AG09319 (cell line): ENCODE measurements around the gene LARP1.
A peak's percentile ranks its signal among the peaks of the same experiment; 100 is the strongest.

Experiments used
- DNase-seq: peaks from one replicate; pipeline ENCODE4 v3.0.0-alpha.2; 2010; ENCODE audit warnings: low read depth; ENCODE audit errors: extremely low read depth
- TF ChIP-seq, protein P1 (sequence below): IDR thresholded peaks from 2 replicates; pipeline ENCODE4 v1.5.1; 2011; ENCODE audit warnings: low read depth, mild to moderate bottlenecking, inconsistent platforms, low read length, moderate library complexity

Gene LARP1

DNA sequence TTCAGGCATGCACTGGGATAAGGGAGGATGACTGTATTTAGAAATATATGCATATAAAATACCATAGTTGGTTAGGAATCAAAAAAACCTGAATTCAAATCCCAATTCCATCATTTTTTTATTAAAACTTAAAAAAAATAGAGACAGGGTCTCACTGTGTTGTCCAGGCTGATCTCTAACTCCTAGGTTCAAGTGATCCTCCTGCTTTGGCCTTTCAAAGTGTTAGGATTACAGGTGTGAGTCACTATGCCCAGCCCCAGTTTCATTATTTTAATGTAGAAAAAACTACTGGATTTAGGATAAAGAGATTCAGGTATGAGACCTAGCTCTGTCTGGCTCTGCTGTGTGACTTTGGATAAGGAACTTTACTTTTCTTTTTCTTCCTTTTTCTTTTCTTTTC lies 3.3 kb upstream of the LARP1 start:
- no peak for DNase-seq
- TF ChIP-seq, protein P1, sequence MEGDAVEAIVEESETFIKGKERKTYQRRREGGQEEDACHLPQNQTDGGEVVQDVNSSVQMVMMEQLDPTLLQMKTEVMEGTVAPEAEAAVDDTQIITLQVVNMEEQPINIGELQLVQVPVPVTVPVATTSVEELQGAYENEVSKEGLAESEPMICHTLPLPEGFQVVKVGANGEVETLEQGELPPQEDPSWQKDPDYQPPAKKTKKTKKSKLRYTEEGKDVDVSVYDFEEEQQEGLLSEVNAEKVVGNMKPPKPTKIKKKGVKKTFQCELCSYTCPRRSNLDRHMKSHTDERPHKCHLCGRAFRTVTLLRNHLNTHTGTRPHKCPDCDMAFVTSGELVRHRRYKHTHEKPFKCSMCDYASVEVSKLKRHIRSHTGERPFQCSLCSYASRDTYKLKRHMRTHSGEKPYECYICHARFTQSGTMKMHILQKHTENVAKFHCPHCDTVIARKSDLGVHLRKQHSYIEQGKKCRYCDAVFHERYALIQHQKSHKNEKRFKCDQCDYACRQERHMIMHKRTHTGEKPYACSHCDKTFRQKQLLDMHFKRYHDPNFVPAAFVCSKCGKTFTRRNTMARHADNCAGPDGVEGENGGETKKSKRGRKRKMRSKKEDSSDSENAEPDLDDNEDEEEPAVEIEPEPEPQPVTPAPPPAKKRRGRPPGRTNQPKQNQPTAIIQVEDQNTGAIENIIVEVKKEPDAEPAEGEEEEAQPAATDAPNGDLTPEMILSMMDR: no peak

DNA sequence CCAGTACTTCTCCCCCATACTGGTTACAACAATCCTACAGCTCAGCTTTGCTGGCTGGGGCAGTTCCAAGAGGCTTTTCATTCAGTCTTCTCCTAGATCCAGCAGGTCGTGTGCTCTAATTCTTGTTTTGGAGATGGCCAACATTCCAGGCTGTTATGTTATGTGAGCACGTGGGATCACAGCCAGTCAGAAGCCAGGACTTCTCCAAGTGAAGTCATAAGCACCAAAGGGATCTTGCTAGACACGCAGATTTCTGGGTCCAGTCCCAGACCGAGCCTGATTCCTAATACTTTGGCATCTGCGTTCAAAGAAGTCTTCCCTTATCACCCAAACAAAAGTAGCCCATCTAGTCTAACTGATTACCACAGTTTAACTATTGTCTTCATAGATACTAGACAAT lies 1.4 kb upstream of the LARP1 start:
- TF ChIP-seq, protein P1: no peak
- DNase-seq: peak; percentile 86

DNA sequence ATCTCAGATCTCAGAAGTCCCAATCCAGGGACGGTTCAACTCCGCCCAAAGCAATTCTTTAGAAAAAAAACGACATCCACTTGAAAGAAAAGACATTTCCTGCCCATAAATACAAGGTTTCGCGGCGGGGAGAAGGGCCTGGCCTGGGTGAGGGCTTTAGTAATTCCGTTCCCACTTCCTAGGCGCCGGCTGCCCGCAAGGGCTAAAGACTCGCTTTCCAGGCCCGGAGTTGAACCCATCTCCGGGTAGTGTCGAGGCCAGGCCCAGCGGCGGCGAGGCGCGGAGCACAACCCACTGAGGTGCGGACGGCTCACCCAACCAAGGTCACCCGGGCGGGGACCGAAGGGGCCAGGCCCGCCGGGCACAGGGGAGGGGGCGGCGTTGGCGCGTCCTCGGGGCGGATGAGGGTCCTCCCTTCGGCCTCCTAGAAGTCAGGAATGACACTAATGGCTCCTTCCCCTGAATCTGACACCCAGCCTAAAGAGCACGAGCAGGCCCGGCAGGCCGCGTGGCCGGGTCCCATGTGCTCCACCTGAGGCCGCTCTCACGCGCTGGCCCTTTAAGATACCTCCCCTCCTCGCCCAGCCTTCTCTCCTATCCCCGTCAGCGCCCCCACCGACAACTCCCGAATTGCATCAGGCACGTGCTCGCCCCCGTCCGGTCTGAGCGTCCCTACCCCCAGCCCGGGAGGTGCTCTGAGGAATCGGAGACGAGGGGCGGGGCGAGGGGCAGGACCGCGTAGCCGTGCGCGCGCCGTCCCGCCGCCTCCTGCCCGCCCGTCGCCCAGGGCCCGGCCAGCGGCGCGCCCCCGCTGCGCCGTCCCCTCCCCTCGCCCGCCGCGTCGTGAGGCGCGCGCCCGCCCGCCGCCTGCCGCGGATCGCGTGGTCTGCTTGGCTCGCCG lies 467 bp upstream of the LARP1 start:
- TF ChIP-seq, protein P1: peak; percentile 41
- DNase-seq: peak; percentile 97

DNA sequence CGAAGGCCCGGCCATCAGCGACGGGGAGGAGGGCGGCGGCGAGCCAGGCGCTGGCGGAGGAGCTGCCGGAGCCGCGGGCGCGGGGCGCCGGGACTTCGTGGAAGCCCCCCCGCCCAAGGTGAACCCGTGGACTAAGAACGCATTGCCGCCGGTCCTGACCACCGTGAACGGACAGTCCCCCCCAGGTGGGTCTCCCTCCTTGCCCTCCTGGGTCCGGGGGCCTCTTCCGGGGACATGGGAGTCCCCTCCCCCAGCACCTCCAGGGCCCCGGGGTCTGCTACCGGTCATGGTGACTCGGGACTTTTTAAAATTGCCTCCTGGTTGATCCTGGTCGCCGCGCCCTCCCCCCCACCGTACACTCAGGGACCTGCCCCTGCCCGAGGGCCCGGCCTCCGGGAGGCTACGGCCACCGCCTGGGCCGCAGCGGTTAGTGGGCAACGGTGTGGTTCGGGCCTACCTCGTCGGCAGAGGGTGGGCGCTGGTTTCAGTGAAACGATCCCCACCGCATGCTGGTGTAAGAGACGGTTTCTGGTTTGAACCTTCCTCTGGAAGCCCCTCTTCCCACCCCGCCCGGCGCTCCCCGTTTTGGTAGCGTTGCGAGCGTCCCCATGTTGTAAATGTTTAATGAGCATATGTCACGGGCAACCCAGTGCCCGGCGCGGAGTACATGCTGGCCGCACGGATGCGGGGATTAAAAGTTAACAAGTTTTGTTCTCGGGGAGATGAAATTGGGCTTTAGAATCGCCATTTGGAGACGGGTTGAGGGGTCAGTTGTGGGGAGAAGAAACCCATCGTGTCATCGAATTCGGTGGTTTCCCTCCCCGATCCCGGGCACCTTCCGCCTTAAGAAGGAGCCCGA lies 1.1 kb downstream of the LARP1 start:
- no peak for DNase-seq

DNA sequence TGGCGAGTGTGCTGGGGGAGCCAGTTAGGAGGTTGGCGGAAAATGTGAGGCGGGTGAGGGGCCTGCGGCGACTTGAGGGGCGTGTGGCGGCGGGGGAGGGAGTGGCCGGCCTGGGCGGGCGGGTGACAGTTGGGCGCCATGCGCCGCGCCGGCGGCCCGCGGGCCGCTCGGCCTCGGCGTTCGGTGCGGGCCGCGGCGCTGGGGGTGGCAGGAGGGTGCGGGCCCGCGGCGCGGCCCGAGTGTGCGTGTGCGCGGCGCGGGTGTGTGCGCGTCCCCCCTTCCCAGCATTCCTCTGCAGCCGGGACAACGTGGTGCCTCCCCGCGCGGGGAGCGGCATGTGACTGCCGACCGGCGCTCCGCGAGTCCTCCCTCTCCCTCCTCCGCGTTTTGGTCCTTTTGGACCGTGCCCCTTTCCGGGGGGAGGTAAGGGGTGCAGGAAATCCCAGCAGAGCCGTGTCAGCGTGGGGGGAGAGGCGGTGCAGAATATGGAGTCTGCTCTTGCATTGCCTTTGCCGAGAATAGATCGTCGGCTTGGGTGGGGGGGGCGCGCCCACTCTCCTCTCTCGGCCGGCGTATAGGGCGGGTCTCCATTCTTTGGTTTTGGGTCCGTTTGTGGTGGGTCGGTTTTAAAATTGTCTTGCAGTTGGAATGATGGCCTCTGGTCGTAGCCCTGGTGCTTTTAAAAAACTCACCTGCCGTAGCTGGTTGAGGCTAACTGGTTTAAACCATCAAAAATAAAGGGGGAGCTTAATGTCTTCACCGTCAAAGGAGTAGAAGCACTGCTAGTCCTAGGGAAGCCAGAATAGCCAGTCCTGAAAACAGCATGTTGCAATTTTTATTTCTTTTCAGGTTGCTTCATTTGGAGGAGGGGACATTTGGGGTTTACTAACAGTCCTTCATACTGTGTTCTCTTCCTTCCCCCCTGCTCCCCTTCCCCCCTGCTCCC lies 2.0 kb downstream of the LARP1 start:
- TF ChIP-seq, protein P1: no peak
- no peak for DNase-seq

More for the DNA sequence above, 1.1 kb downstream of the LARP1 start:
- TF ChIP-seq, protein P1: no peak

DNA sequence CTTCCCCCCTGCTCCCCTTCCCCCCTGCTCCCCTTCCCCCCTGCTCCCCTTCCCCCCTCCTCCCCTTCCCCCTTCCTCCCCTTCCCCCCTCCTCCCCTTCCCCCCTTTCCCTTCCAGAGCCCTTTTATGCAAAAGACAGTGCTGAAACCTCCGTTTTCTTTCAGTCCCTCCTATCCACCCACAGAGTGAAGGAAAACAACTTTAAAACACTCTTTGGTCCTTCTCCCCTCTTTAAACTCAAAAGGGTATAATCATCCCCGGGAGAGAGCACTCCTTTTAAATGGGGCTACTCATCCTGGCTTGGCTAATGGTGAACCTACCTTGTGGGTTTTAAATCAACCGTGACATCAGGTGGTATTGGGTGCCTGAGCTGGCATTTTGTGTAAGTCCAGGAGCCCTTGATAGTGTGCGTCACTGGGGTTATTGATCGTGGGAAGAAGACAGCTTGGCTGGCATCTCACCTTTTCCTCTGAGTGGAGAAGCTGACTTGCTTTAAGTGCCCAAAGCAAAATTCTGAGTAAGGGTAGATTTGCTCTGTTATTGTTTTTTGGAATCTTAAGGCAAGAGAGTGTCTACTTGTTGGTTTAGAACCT lies 2.7 kb downstream of the LARP1 start:
- no peak for DNase-seq
- TF ChIP-seq, protein P1: no peak
